PFSK-1 (cell line): Measurements from ENCODE around the gene SLC30A1.

Source experiments
- POLR2AphosphoS5 ChIP-seq: IDR thresholded peaks from 2 replicates; pipeline ENCODE4 v1.6.1; 2012; ENCODE audit warnings: low read depth, mild to moderate bottlenecking, control low read depth, low read length, moderate library complexity
- REST ChIP-seq, 2 experiments: IDR thresholded peaks; 2 replicates each; pipeline versions ENCODE4 v1.6.1 to v1.8.0; 2011 to 2012; ENCODE audit warnings: low read depth in 2 of 2, low read length in 2 of 2, control low read depth in 1 of 2, inconsistent platforms in 1 of 2, mild to moderate bottlenecking in 1 of 2, moderate library complexity in 1 of 2; ENCODE audit not compliant: insufficient read depth in 1 of 2
- SIN3A ChIP-seq: IDR thresholded peaks from 2 replicates; pipeline ENCODE4 v1.6.1; 2012; ENCODE audit warnings: mild to moderate bottlenecking, low read length, moderate library complexity, borderline replicate concordance; ENCODE audit not compliant: insufficient read depth
- TAF1 ChIP-seq: IDR thresholded peaks from 2 replicates; pipeline ENCODE4 v1.6.1; 2012; ENCODE audit warnings: low read length, control low read depth, borderline replicate concordance; ENCODE audit not compliant: insufficient read depth

- TF ChIP-seq POLR2AphosphoS5, result no peak
- no peak for TF ChIP-seq REST (IDR thresholded peaks at IDR 0.05; ENCODE audit: insufficient read depth in 1 of 2, low read depth in 2 of 2, low read length in 2 of 2)
- TF ChIP-seq SIN3A, result no peak
- TF ChIP-seq TAF1, result no peak
Measured at GRCh38 chr1:211526101-211526500, 52.9 kb downstream of the SLC30A1 start.
